Chondrocyte (in vitro differentiated cells): ENCODE data around the gene PHC3. TPM values are rescaled to one million over a fixed set of nuclear protein-coding genes. Genes with fewer than 3 reads are reported as not detected.

Experiments used
- DNase-seq: peaks from one replicate; pipeline ENCODE4 v3.0.0; 2021; ENCODE audit warnings: mixed read lengths, low spot score
- H3K27ac Mint-ChIP-seq: one replicate; pipeline ENCODE4 v1.8.0; 2021; ENCODE audit warnings: mild to moderate bottlenecking, moderate library complexity, mixed read lengths; ENCODE audit not compliant: unreplicated experiment
- H3K27me3 Mint-ChIP-seq: 2 replicates; pipeline ENCODE4 v1.8.0; 2021; ENCODE audit warnings: low read depth, mixed read lengths
- H3K36me3 Mint-ChIP-seq: 2 replicates; pipeline ENCODE4 v1.8.0; 2021; ENCODE audit warnings: low read depth, mixed read lengths
- H3K4me1 Mint-ChIP-seq: 2 replicates; pipeline ENCODE4 v1.8.0; 2021; ENCODE audit warnings: low read depth, mild to moderate bottlenecking, mixed read lengths
- H3K4me3 Mint-ChIP-seq: one replicate; pipeline ENCODE4 v1.8.0; 2021; ENCODE audit warnings: mild to moderate bottlenecking, moderate library complexity, mixed read lengths; ENCODE audit not compliant: unreplicated experiment
- H3K9me3 Mint-ChIP-seq: 2 replicates; pipeline ENCODE4 v1.8.0; 2021; ENCODE audit warnings: low read depth, mixed read lengths
- long read RNA-seq: library from polyadenylated mRNA; stranded (forward); transcript quantifications from one replicate; pipeline ENCODE4 v2.0.0, GENCODE V29; 2021
- total RNA-seq: library from RNA; stranded (reverse); gene quantifications from 3 replicates; pipeline ENCODE4 v1.2.1, GENCODE V29; 2021
- TF ChIP-seq, protein P1 (sequence below): fragments of 200-600 bp; sonication (generic); IDR thresholded peaks from 2 replicates; pipeline ENCODE4 v1.5.0; 2021; ENCODE audit warnings: antibody characterized with exemption, mild to moderate bottlenecking, moderate library complexity

Gene PHC3, protein sequence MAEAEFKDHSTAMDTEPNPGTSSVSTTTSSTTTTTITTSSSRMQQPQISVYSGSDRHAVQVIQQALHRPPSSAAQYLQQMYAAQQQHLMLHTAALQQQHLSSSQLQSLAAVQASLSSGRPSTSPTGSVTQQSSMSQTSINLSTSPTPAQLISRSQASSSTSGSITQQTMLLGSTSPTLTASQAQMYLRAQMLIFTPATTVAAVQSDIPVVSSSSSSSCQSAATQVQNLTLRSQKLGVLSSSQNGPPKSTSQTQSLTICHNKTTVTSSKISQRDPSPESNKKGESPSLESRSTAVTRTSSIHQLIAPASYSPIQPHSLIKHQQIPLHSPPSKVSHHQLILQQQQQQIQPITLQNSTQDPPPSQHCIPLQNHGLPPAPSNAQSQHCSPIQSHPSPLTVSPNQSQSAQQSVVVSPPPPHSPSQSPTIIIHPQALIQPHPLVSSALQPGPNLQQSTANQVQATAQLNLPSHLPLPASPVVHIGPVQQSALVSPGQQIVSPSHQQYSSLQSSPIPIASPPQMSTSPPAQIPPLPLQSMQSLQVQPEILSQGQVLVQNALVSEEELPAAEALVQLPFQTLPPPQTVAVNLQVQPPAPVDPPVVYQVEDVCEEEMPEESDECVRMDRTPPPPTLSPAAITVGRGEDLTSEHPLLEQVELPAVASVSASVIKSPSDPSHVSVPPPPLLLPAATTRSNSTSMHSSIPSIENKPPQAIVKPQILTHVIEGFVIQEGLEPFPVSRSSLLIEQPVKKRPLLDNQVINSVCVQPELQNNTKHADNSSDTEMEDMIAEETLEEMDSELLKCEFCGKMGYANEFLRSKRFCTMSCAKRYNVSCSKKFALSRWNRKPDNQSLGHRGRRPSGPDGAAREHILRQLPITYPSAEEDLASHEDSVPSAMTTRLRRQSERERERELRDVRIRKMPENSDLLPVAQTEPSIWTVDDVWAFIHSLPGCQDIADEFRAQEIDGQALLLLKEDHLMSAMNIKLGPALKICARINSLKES
- total RNA-seq: 45.6 to 52.6 TPM (median 45.8 TPM) in 3 replicates
- long read RNA-seq, partial matches to known transcripts: 1 of 5 reads
- long read RNA-seq, other reads (novel, unspliced or antisense): 4 of 5 reads

DNA sequence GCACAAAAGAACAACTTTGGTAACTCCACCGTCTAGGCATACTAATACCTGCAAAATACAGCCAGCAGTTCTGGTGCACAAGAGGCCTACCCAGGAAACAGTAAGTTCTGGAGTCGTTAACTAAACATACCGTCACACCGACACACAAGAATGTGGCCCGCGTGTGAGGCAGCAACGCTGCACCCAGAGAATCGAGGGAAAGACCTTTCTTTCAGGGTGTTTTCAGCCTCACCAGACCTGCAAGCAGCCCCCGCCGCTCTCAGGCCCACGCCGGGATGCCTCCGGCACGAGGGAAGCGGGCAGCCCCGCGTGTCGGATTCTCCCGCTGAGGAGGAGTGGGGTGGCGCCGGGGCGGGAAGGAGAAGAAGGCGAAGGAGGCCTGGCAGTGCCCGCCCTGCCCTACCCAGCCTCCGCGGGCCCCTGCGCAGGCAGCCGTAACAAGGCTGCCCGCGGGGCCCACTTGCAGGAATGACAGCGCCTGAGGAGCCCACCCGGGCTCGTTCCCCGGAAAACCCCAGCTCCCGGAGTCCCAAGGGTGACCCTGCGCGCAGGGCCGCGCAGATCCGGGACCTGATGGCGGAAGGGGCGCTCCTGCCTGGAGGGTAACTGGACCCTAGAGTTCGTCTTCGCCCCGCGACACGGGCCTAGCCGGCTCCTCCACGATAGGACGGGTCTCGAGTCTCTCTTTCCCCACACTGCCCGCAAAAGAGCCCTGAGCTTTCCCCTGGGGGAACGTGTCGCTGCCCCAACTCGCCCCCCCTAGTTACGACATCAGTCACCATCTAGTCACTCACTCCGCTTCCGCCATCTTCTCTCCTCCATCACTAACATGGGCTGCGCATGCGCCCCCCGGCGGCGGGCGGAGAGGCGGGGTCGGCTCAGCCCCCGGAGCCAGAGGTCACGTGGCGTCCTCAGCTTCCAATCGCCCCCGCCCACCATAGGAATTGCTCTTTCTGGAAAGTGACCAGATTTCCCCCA lies at the start of gene PHC3:
Gene PHC3 (minus strand): TSS at position 826 of the 978 bp plus-strand sequence. CDS start 18 bp downstream, at position 808.
- TF ChIP-seq, protein P1, sequence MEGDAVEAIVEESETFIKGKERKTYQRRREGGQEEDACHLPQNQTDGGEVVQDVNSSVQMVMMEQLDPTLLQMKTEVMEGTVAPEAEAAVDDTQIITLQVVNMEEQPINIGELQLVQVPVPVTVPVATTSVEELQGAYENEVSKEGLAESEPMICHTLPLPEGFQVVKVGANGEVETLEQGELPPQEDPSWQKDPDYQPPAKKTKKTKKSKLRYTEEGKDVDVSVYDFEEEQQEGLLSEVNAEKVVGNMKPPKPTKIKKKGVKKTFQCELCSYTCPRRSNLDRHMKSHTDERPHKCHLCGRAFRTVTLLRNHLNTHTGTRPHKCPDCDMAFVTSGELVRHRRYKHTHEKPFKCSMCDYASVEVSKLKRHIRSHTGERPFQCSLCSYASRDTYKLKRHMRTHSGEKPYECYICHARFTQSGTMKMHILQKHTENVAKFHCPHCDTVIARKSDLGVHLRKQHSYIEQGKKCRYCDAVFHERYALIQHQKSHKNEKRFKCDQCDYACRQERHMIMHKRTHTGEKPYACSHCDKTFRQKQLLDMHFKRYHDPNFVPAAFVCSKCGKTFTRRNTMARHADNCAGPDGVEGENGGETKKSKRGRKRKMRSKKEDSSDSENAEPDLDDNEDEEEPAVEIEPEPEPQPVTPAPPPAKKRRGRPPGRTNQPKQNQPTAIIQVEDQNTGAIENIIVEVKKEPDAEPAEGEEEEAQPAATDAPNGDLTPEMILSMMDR: peak; percentile 14
- H3K27me3 Mint-ChIP-seq: no peaks in the 10 kb centered on the region
- peaks cover 20% of the 10 kb centered on the region for H3K4me1 Mint-ChIP-seq
- H3K27ac Mint-ChIP-seq: peak within 1 kb of the TSS; percentile 100
- peaks cover 5% of the 10 kb centered on the region for H3K36me3 Mint-ChIP-seq
- peak within 1 kb of the TSS; percentile 98 for H3K4me3 Mint-ChIP-seq
- H3K9me3 Mint-ChIP-seq: no peaks in the 10 kb centered on the region
- peak; percentile 96 for DNase-seq

DNA sequence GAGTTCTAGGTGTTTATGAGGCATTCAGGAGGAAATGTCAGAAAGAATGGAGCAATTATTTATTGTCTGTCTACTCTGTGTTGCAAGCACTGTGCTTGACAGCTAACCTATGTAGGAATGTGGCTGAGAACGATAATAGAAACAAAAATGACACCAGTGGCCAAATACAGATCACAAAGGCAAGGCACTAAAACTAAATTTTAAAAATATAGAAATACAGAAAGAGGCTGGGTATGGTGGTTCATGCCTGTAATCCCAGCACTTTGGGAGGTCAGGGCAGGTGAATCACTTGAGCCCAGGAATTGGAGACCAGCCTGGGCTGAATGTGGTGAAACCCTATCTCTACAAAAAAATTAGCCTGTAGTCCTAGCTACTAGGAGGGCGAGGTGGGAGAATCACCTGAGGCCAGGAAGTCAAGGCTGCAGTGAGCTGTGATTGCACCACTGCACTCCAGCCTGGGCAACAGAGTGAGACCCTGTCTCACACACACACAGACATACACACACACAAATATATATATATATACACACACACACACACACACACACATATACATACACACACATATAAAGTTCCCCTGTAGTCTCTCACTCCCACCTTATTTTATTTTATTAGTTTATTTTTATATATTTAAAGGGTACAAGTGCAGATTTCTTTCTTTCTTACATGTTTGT lies 46.7 kb upstream of the PHC3 start:
- H3K36me3 Mint-ChIP-seq: no peaks in the 10 kb centered on the region
- H3K27me3 Mint-ChIP-seq: no peaks in the 10 kb centered on the region
- H3K9me3 Mint-ChIP-seq: no peaks in the 10 kb centered on the region
- no peak for DNase-seq
- TF ChIP-seq, protein P1: no peak
- peak overlapping the region; percentile 72 for H3K27ac Mint-ChIP-seq
- no peak overlapping the region for H3K4me3 Mint-ChIP-seq
- peaks cover 59% of the 10 kb centered on the region for H3K4me1 Mint-ChIP-seq

DNA sequence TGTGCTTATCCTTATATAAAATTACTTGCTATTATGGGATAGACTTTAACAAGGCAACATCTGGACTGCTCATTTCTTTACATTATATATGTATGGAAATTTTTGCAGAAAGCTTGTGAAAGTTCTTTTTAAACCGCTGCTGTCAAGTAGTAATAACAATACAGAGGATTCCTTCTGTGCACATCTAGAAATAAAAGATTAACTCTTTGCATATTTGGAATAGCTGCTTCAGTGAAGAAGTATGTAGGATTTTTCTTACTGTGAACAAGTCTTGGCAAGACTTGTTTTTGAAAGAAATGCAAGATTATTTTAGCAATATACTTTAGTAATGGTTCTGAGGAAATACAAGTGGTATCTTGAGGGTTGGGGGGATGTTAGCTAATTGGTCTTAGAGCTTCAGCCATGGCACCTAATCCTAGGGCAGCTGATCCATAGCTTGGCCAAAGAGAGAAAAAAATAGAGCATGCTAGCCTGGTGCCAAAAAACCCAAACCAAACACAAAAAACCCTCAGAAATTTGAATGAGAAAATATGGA lies 45.0 kb upstream of the PHC3 start:
- no peak for DNase-seq
- Mint-ChIP-seq H3K9me3 (no peaks in the 10 kb centered on the region), H3K27me3 (no peaks in the 10 kb centered on the region), H3K36me3 (no peaks in the 10 kb centered on the region), H3K4me1 (peaks cover 63% of the 10 kb centered on the region), H3K4me3 (peak overlapping the region; percentile 20), H3K27ac (peak overlapping the region; percentile 78)
- TF ChIP-seq, protein P1: no peak

DNA sequence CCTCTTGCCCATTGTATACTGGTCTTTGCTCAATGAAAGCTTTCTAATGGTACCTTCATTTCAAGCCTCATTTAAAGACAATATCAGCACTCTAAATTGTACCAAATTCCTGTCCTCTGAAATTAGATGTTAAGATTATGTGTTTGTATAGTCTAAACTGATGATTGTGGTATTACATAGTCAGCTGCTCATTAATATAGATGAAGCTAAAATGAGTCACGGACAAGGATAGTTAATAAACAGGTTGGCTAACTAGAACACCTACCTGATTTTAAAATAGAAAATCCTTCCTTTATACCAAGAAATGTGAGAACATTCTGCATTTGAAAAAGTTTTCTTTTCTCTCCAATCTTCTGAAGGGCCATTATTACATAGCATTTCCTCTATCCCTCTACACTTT lies 43.6 kb upstream of the PHC3 start:
- Mint-ChIP-seq H3K27me3 (no peaks in the 10 kb centered on the region), H3K4me3 (no peak overlapping the region), H3K36me3 (no peaks in the 10 kb centered on the region), H3K27ac (no peak overlapping the region), H3K4me1 (peaks cover 65% of the 10 kb centered on the region), H3K9me3 (no peaks in the 10 kb centered on the region)
- no peak for DNase-seq
- TF ChIP-seq, protein P1: no peak
